ENCODE measurements around the gene AKAP4.

AKAP4 gene, protein sequence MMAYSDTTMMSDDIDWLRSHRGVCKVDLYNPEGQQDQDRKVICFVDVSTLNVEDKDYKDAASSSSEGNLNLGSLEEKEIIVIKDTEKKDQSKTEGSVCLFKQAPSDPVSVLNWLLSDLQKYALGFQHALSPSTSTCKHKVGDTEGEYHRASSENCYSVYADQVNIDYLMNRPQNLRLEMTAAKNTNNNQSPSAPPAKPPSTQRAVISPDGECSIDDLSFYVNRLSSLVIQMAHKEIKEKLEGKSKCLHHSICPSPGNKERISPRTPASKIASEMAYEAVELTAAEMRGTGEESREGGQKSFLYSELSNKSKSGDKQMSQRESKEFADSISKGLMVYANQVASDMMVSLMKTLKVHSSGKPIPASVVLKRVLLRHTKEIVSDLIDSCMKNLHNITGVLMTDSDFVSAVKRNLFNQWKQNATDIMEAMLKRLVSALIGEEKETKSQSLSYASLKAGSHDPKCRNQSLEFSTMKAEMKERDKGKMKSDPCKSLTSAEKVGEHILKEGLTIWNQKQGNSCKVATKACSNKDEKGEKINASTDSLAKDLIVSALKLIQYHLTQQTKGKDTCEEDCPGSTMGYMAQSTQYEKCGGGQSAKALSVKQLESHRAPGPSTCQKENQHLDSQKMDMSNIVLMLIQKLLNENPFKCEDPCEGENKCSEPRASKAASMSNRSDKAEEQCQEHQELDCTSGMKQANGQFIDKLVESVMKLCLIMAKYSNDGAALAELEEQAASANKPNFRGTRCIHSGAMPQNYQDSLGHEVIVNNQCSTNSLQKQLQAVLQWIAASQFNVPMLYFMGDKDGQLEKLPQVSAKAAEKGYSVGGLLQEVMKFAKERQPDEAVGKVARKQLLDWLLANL

GRCh38 chrX:50200907-50201306, at the start of gene AKAP4:
TSS of gene AKAP4 (minus strand) at chrX:50201007. CDS start at chrX:50200889, 118 bp downstream.
- DNase-seq, result no peak

- no peak for DNase-seq
Observed at GRCh38 chrX:50211510-50211909, 10.7 kb upstream of the AKAP4 start.

DNA sequence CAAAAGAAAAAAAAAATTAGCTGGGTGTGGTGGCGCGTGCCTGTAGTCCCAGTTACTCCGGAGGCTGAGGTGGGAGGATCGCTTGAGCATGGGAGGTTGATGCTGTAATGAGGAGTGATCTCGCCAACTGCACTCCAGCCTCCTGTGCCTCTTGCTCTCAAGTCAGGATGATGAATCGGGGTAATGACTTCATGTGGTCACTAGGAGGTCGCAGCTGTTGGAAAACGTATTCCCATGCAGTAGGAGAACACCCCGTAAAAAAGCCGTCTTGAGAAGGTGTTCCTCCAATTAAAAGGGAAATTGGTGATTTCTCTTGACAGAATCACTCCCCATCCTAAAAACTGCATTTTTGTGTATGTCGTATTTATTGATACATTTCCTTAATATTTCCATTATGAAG, 5.9 kb upstream of the AKAP4 start:
- no peak for DNase-seq

DNA sequence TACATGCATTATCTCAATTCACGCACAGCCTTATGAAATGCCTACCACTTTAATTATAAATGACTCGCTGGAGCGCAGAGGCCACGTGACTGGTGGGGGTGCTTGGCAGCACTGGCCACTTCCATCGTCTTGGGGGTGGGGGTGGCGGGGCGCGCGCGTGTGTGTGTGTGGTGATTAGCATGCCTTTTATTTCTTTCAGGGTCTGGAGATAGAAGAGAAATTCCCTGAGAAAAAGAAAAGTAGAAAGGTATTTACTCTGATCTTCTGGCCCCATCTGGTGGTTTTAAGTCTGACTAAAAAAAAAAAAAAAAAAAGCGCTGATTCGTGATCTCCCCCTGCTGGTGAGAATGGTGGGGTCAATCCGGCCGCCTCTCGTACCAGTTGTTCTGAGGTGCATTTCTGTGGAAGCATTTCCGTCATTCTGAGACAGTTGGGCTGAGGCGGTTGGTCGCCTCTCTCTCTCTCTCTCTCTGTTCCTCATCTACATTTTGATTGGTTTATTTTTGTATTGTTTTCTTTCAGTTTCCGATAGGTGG, 3.6 kb upstream of the AKAP4 start, which contains the start of gene CCNB3:
Gene CCNB3, plus strand, starts transcription at position 402 of the 536 bp plus-strand sequence. CDS start 80,399 bp downstream, outside the sequence.
- peak; percentile 64 for DNase-seq

DNA sequence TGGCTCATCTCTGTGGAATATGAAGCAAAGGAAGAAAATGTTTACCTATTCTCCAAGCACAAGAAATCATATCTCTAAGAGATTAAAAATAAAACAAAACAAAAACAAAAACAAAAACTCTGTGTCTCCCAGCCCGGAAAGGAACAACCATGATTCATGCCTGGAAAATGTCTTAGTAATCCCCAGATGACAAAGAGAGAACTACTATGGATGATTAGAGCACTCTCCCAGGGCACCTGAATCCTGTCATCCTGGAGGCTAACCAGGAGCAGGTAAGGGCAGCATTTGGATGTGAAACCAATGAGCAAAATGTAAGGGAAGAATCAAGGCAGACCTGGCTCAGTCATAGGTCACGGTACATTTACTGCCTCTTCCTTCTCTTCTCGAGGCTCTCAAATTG, 1.7 kb upstream of the AKAP4 start:
- no peak for DNase-seq

DNA sequence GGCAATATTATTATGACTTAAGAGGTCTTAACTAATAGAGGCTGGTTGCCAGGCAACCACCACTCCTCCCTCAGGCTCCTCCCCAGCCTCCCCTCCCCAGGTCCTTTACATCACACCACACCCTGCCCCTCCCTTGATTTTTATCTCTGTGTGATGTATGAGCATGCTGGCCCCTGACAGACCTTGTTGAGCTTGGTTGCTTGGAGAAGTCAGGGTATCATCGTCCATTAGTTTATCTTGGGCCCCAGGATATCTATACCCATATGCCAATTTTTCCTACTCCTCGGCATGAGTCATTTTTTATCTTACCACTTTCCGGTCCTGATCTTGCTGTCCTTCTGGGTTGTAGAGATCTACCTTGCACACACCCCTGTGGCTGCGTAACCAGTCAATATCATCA, 2.5 kb downstream of the AKAP4 start:
- DNase-seq, result no peak

GRCh38 chrX:50188859-50189600, 11.8 kb downstream of the AKAP4 start:
- no peak for DNase-seq

- DNase-seq, result no peak
Observed at GRCh38 chrX:50183891-50184290, 16.9 kb downstream of the AKAP4 start.

- DNase-seq, result no peak
Observed at GRCh38 chrX:50180073-50180940, 20.5 kb downstream of the AKAP4 start.

- no peak for DNase-seq
Observed at GRCh38 chrX:50169717-50170116, 31.1 kb downstream of the AKAP4 start.

- no peak for DNase-seq
Observed at GRCh38 chrX:50168241-50168687, 32.5 kb downstream of the AKAP4 start.

GRCh38 chrX:50167366-50167765, 33.4 kb downstream of the AKAP4 start:
- no peak for DNase-seq

- DNase-seq, result no peak
Observed at GRCh38 chrX:50165727-50166126, 35.1 kb downstream of the AKAP4 start.

GRCh38 chrX:50161127-50161526, 39.7 kb downstream of the AKAP4 start:
- no peak for DNase-seq

GRCh38 chrX:50158593-50158992, 42.2 kb downstream of the AKAP4 start:
- no peak for DNase-seq

DNA sequence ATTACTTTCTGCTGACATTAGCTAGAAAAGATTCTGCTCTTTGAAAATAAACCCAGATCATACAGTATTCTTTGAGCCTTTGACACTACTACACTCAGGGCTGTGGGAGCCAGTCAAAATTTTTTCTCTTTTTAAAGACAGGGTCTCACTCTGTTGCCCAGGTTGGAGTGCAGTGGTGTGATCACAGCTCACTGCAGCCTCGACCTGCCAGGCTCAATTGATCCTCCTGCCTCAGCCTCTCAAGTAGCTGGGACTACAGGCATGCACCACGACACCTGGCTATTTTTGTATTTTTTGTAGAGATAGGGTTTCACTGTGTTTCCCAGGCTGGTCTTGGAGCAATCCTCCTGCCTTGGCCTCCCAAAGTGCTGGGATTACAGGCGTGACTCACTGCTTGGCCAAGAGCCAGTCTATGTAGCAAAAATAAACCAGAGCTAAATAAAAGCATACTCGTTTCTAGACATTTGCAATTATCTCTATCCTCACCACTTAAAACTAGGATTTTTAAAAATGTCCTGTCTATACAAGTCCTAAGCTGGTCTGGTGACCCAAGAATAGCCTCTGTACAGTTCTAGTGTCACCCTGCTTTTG, 43.2 kb downstream of the AKAP4 start:
- no peak for DNase-seq

- no peak for DNase-seq
Observed at GRCh38 chrX:50154429-50154828, 46.4 kb downstream of the AKAP4 start.

- no peak for DNase-seq
Observed at GRCh38 chrX:50152456-50152855, 48.4 kb downstream of the AKAP4 start.

DNA sequence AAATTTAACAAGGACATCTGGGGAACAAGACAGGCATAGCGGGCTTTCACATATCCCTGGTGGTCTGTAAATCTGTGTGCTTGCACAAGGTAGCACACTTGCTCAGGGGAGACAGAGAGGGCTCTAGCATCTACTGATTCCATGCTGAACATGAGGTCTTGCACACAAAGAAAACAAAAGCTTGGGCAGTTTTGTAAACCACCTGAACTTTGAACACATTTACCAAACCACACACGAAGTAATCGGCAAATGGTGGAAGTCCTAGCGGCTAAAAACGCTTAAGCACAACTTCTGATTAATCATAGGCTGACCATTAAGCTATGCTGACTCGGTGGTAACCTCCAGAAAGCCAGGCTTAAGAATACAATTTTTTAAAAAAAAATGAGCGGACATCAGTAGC, 52.8 kb downstream of the AKAP4 start:
- DNase-seq, result no peak

Data from stimulated activated naive CD4-positive, alpha-beta T cell treated with Interleukin-2 at 50 U/mL for 16 hours (primary cell).